H9 (cell line): ENCODE results near the gene GIPC3. TPM values are rescaled to one million over a fixed set of nuclear protein-coding genes. Genes with fewer than 3 reads are reported as not detected.

ENCODE experiments used
- DNase-seq: peaks from one replicate; pipeline ENCODE4 v3.0.0-alpha.2; 2017
- H2AFZ ChIP-seq: one replicate; pipeline ENCODE4 v1.6.1; 2013; ENCODE audit warnings: mild to moderate bottlenecking, low read length, control low read depth, moderate library complexity
- H2AK5ac ChIP-seq: 2 replicates; pipeline ENCODE4 v1.6.1; 2013; ENCODE audit warnings: low read length, control low read depth, mixed read lengths; ENCODE audit not compliant: insufficient read length
- H2BK120ac ChIP-seq: one replicate; pipeline ENCODE4 v1.6.1; 2013; ENCODE audit warnings: low read depth, mild to moderate bottlenecking, low read length, control low read depth, inconsistent platforms; ENCODE audit not compliant: poor library complexity, severe bottlenecking
- H2BK12ac ChIP-seq: 2 replicates; pipeline ENCODE4 v1.6.1; 2013; ENCODE audit warnings: low read length, control low read depth, mixed read lengths, low read depth; ENCODE audit not compliant: insufficient read length
- H2BK15ac ChIP-seq: 2 replicates; pipeline ENCODE4 v1.6.1; 2013; ENCODE audit warnings: low read depth, low read length, control low read depth
- H2BK20ac ChIP-seq: one replicate; pipeline ENCODE4 v1.6.1; 2013; ENCODE audit warnings: low read depth, mild to moderate bottlenecking, low read length, control low read depth, inconsistent platforms; ENCODE audit not compliant: poor library complexity, severe bottlenecking
- H2BK5ac ChIP-seq: 2 replicates; pipeline ENCODE4 v1.6.1; 2013; ENCODE audit warnings: low read length, control low read depth, mixed read lengths; ENCODE audit not compliant: insufficient read length
- H3K14ac ChIP-seq: 2 replicates; pipeline ENCODE4 v1.6.1; 2013; ENCODE audit warnings: low read length, control low read depth; ENCODE audit not compliant: insufficient read depth
- H3K18ac ChIP-seq: 2 replicates; pipeline ENCODE4 v1.6.1; 2013; ENCODE audit warnings: low read depth, mild to moderate bottlenecking, mixed read lengths, low read length, control low read depth; ENCODE audit not compliant: insufficient read length
- H3K23ac ChIP-seq: 2 replicates; pipeline ENCODE4 v1.6.1; 2013; ENCODE audit warnings: low read length, control low read depth, mixed read lengths, low read depth; ENCODE audit not compliant: insufficient read length
- H3K23me2 ChIP-seq: 2 replicates; pipeline ENCODE4 v1.6.1; 2013; ENCODE audit warnings: low read depth, mild to moderate bottlenecking, mixed read lengths, low read length, control low read depth; ENCODE audit not compliant: insufficient read length, poor library complexity, severe bottlenecking
- H3K27ac ChIP-seq: 2 replicates; pipeline ENCODE4 v1.5.1; 2013; ENCODE audit warnings: low read length, control low read depth, mixed read lengths, low read depth; ENCODE audit not compliant: insufficient read length
- H3K27me3 ChIP-seq: 2 replicates; pipeline ENCODE4 v1.6.1; 2013; ENCODE audit warnings: low read length, control low read depth, inconsistent platforms; ENCODE audit not compliant: insufficient read depth
- H3K4ac ChIP-seq: 2 replicates; pipeline ENCODE4 v1.6.1; 2013; ENCODE audit warnings: low read depth, mild to moderate bottlenecking, control low read depth, inconsistent platforms, low read length, moderate library complexity
- H3K4me1 ChIP-seq: 2 replicates; pipeline ENCODE4 v1.6.1; 2013; ENCODE audit warnings: low read length, control low read depth, inconsistent platforms; ENCODE audit not compliant: insufficient read depth
- H3K4me2 ChIP-seq: 2 replicates; pipeline ENCODE4 v1.6.1; 2013; ENCODE audit warnings: low read length, control low read depth, mixed read lengths; ENCODE audit not compliant: insufficient read length, insufficient read depth
- H3K56ac ChIP-seq: 2 replicates; pipeline ENCODE4 v1.6.1; 2013; ENCODE audit warnings: low read depth, mild to moderate bottlenecking, mixed read lengths, low read length, control low read depth; ENCODE audit not compliant: insufficient read length
- H3K79me1 ChIP-seq: 2 replicates; pipeline ENCODE4 v1.6.1; 2013; ENCODE audit warnings: low read depth, mild to moderate bottlenecking, moderate library complexity, low read length, control low read depth, inconsistent platforms; ENCODE audit not compliant: insufficient read depth, poor library complexity, severe bottlenecking
- H3K79me2 ChIP-seq: 2 replicates; pipeline ENCODE4 v1.6.1; 2013; ENCODE audit warnings: low read length, control low read depth, inconsistent platforms; ENCODE audit not compliant: insufficient read depth
- H3K9ac ChIP-seq: 2 replicates; pipeline ENCODE4 v1.6.1; 2013; ENCODE audit warnings: low read length, control low read depth, mixed read lengths; ENCODE audit not compliant: insufficient read length; ENCODE audit errors: extremely low read depth
- H3K9me3 ChIP-seq: one replicate; pipeline ENCODE4 v1.6.1; 2013; ENCODE audit warnings: low read depth, low read length, inconsistent platforms; ENCODE audit not compliant: control insufficient read depth
- H3T11ph ChIP-seq: one replicate; pipeline ENCODE4 v1.6.1; 2013; ENCODE audit warnings: mild to moderate bottlenecking, low read length, control low read depth, inconsistent platforms
- H4K20me1 ChIP-seq: one replicate; pipeline ENCODE4 v1.6.1; 2013; ENCODE audit not compliant: control insufficient read depth, insufficient read length, insufficient read depth
- H4K5ac ChIP-seq: 2 replicates; pipeline ENCODE4 v1.6.1; 2013; ENCODE audit warnings: low read depth, mild to moderate bottlenecking, mixed read lengths, low read length, control low read depth; ENCODE audit not compliant: insufficient read length
- H4K8ac ChIP-seq: replicated peaks from 2 replicates; pipeline ENCODE4 v1.6.1; 2013; ENCODE audit warnings: low read length, control low read depth, mixed read lengths, low read depth; ENCODE audit not compliant: insufficient read length
- H4K91ac ChIP-seq: 2 replicates; pipeline ENCODE4 v1.6.1; 2013; ENCODE audit warnings: low read depth, mild to moderate bottlenecking, moderate library complexity, mixed read lengths, low read length, control low read depth; ENCODE audit not compliant: insufficient read length
- H3K27ac Mint-ChIP-seq, 3 experiments: 2 replicates in 2 of 3; 3 replicates in 1 of 3; pipeline ENCODE4 v1.8.0; 2020 to 2021; ENCODE audit warnings: mixed read lengths in 3 of 3, mild to moderate bottlenecking in 1 of 3, moderate library complexity in 1 of 3
- H3K27me3 Mint-ChIP-seq: 2 replicates; pipeline ENCODE4 v1.8.0; 2021; ENCODE audit warnings: low read depth, mild to moderate bottlenecking, moderate library complexity, mixed read lengths
- H3K36me3 Mint-ChIP-seq, 3 experiments: 2 replicates in 2 of 3; 3 replicates in 1 of 3; pipeline ENCODE4 v1.8.0; 2020 to 2021; ENCODE audit warnings: low read depth in 3 of 3, mixed read lengths in 3 of 3; ENCODE audit not compliant: insufficient read depth in 1 of 3
- H3K4me1 Mint-ChIP-seq, 2 experiments: 2 replicates each; pipeline ENCODE4 v1.8.0; 2020; ENCODE audit warnings: mixed read lengths in 2 of 2
- H3K4me3 Mint-ChIP-seq, 2 experiments: 2 replicates in 1 of 2; 3 replicates in 1 of 2; pipeline ENCODE4 v1.8.0; 2020 to 2021; ENCODE audit warnings: mild to moderate bottlenecking in 2 of 2, mixed read lengths in 2 of 2, moderate library complexity in 1 of 2
- H3K9me3 Mint-ChIP-seq, 2 experiments: 2 replicates in 1 of 2; 3 replicates in 1 of 2; pipeline ENCODE4 v1.8.0; 2020; ENCODE audit warnings: mild to moderate bottlenecking in 2 of 2, mixed read lengths in 2 of 2, moderate library complexity in 1 of 2
- CTCF ChIP-seq: fragments of 200-600 bp; sonication (generic); conservative IDR thresholded peaks from 3 replicates; pipeline ENCODE4 v1.8.0; 2021; ENCODE audit warnings: antibody characterized with exemption, mild to moderate bottlenecking
- WGBS: extraction: QIAGEN DNeasy Blood & Tissue Kit; methylation state at CpG from one replicate; pipeline ENCODE4 v1.1.7; 2013; ENCODE audit warnings: missing lambda C conversion rate, low lambda C conversion rate, mixed read lengths; ENCODE audit not compliant: insufficient read length; ENCODE audit errors: extremely low coverage; 5-methylcytosine and 5-hydroxymethylcytosine counted together
- total RNA-seq: library from RNA; stranded (reverse); gene quantifications from 2 replicates; pipeline ENCODE4 v1.2.1, GENCODE V29; 2021

The GIPC3 gene
- total RNA-seq, 1 experiment from 2014 or later, result 1.6 TPM

GRCh38 chr19:3578390-3578789 lies 6.9 kb upstream of the GIPC3 start:
- no peak overlapping the region for H4K8ac ChIP-seq
- no peaks in the 10 kb centered on the region; a peak in 1 of 5 replicates for H3K9me3 Mint-ChIP-seq

More at GRCh38 chr19:3578390-3578789, 6.9 kb upstream of the GIPC3 start:
- Histone ChIP-seq H2BK12ac (no peak overlapping the region), H3K9ac (no peak overlapping the region), H2BK5ac (no peak overlapping the region), H3K23me2 (peaks cover 13% of the 10 kb centered on the region), H3K9me3 (no peaks in the 10 kb centered on the region), H2BK15ac (no peak overlapping the region), H3K14ac (no peak overlapping the region), H3K4me1 (no peaks in the 10 kb centered on the region), H3K56ac (no peak overlapping the region), H3K4me2 (peak overlapping the region; percentile 19), H2BK20ac (no peak overlapping the region), H3K4ac (no peak overlapping the region), H3K18ac (no peak overlapping the region), H3T11ph (no peak overlapping the region), H4K91ac (no peak overlapping the region), H3K79me1 (no peaks in the 10 kb centered on the region), H4K5ac (no peak overlapping the region), H3K23ac (no peak overlapping the region), H2AK5ac (no peak overlapping the region), H3K27me3 (no peaks in the 10 kb centered on the region; the same call in 1 of the 2 replicates), H3K27ac (no peak overlapping the region), H2BK120ac (no peak overlapping the region), H4K20me1 (no peaks in the 10 kb centered on the region), H3K79me2 (no peaks in the 10 kb centered on the region), H2AFZ (no peak overlapping the region)
- Mint-ChIP-seq H3K27ac (no peak overlapping the region), H3K4me3 (peak overlapping the region in 1 of 2 experiments; percentile 74; a peak in 1 of 5 replicates), H3K36me3 (peaks cover 8 to 10% (median 9%) of the 10 kb centered on the region in 3 experiments), H3K27me3 (peaks cover 32% of the 10 kb centered on the region), H3K4me1 (peaks cover 9 to 18% of the 10 kb centered on the region in 2 experiments)
- no CpG with 5 or more reads among the region's 17 CpGs for WGBS
- no peak for TF ChIP-seq CTCF
- DNase-seq, result no peak
